ENCODE results near the gene CHADL. TPM values are rescaled to one million over a fixed set of nuclear protein-coding genes. Genes with fewer than 3 reads are reported as not detected.

Gene CHADL
- total and polyA plus RNA-seq, 2 experiments from 2014 or later = 1.6 TPM; not detected in 1

DNA sequence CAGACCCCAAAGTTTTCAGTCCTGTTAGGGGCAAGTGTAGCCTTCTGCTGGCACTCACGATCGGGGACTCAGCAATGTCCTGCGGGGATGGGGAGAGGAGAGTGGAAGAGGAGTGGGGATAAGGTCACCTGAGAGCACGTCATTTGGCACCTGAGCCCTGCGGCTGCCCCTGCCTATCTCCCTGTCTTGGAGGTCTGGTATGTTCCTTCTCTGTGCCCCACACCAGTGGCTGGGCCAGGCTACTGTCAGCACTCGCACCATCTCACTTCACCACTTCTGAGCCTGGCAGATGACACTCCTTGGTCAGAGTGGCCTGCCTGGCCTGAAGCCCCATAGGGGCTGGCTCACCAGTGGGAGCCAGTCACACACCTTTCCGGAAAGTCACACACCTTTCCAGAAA lies 20.1 kb upstream of the CHADL start:
- DNase-seq (ENCODE audit: low spot score) = no peak
- Mint-ChIP-seq H3K27ac (no peak overlapping the region), H3K36me3 (ENCODE audit: low read depth) (peaks cover 95% of the 10 kb centered on the region), H3K27me3 (ENCODE audit: insufficient read depth, low read depth, poor library complexity) (peaks cover 10% of the 10 kb centered on the region), H3K4me3 (no peak overlapping the region), H3K9me3 (no peaks in the 10 kb centered on the region), H3K4me1 (peaks cover 11% of the 10 kb centered on the region)
- H3K4me1 ChIP-seq (ENCODE audit: insufficient read depth) = no peaks in the 10 kb centered on the region
- H3F3A ChIP-seq (replicated peaks; ENCODE audit: low read depth) = peaks cover 11% of the 10 kb centered on the region; the same call in 1 of the 2 replicates
- TF ChIP-seq, protein P1, sequence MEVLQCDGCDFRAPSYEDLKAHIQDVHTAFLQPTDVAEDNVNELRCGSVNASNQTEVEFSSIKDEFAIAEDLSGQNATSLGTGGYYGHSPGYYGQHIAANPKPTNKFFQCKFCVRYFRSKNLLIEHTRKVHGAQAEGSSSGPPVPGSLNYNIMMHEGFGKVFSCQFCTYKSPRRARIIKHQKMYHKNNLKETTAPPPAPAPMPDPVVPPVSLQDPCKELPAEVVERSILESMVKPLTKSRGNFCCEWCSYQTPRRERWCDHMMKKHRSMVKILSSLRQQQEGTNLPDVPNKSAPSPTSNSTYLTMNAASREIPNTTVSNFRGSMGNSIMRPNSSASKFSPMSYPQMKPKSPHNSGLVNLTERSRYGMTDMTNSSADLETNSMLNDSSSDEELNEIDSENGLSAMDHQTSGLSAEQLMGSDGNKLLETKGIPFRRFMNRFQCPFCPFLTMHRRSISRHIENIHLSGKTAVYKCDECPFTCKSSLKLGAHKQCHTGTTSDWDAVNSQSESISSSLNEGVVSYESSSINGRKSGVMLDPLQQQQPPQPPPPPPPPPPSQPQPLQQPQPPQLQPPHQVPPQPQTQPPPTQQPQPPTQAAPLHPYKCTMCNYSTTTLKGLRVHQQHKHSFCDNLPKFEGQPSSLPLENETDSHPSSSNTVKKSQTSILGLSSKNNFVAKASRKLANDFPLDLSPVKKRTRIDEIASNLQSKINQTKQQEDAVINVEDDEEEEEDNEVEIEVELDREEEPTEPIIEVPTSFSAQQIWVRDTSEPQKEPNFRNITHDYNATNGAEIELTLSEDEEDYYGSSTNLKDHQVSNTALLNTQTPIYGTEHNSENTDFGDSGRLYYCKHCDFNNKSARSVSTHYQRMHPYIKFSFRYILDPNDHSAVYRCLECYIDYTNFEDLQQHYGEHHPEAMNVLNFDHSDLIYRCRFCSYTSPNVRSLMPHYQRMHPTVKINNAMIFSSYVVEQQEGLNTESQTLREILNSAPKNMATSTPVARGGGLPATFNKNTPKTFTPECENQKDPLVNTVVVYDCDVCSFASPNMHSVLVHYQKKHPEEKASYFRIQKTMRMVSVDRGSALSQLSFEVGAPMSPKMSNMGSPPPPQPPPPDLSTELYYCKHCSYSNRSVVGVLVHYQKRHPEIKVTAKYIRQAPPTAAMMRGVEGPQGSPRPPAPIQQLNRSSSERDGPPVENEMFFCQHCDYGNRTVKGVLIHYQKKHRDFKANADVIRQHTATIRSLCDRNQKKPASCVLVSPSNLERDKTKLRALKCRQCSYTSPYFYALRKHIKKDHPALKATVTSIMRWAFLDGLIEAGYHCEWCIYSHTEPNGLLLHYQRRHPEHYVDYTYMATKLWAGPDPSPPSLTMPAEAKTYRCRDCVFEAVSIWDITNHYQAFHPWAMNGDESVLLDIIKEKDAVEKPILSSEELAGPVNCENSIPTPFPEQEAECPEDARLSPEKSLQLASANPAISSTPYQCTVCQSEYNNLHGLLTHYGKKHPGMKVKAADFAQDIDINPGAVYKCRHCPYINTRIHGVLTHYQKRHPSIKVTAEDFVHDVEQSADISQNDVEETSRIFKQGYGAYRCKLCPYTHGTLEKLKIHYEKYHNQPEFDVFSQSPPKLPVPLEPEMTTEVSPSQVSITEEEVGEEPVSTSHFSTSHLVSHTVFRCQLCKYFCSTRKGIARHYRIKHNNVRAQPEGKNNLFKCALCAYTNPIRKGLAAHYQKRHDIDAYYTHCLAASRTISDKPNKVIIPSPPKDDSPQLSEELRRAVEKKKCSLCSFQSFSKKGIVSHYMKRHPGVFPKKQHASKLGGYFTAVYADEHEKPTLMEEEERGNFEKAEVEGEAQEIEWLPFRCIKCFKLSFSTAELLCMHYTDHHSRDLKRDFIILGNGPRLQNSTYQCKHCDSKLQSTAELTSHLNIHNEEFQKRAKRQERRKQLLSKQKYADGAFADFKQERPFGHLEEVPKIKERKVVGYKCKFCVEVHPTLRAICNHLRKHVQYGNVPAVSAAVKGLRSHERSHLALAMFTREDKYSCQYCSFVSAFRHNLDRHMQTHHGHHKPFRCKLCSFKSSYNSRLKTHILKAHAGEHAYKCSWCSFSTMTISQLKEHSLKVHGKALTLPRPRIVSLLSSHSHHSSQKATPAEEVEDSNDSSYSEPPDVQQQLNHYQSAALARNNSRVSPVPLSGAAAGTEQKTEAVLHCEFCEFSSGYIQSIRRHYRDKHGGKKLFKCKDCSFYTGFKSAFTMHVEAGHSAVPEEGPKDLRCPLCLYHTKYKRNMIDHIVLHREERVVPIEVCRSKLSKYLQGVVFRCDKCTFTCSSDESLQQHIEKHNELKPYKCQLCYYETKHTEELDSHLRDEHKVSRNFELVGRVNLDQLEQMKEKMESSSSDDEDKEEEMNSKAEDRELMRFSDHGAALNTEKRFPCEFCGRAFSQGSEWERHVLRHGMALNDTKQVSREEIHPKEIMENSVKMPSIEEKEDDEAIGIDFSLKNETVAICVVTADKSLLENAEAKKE (CRISPR knock-in tag; IDR thresholded peaks at IDR 0.05) = no peak
- TF ChIP-seq, protein P2, sequence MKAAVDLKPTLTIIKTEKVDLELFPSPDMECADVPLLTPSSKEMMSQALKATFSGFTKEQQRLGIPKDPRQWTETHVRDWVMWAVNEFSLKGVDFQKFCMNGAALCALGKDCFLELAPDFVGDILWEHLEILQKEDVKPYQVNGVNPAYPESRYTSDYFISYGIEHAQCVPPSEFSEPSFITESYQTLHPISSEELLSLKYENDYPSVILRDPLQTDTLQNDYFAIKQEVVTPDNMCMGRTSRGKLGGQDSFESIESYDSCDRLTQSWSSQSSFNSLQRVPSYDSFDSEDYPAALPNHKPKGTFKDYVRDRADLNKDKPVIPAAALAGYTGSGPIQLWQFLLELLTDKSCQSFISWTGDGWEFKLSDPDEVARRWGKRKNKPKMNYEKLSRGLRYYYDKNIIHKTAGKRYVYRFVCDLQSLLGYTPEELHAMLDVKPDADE (IDR thresholded peaks at IDR 0.05) = no peak
- TF ChIP-seq NANOG (IDR thresholded peaks at IDR 0.05; ENCODE audit: borderline replicate concordance) (no peak), POLR2AphosphoS5 (IDR thresholded peaks at IDR 0.05; ENCODE audit: low read depth) (no peak), EZH2 (IDR thresholded peaks at IDR 0.05; ENCODE audit: low read depth, unreplicated experiment) (no peak), CREB1 (CRISPR knock-in tag; IDR thresholded peaks at IDR 0.05; ENCODE audit: low read depth) (no peak), ZNF331 (CRISPR knock-in tag; IDR thresholded peaks at IDR 0.05; ENCODE audit: low read depth) (no peak), JUNB (IDR thresholded peaks at IDR 0.05; ENCODE audit: unreplicated experiment) (no peak), ZNF114 (CRISPR knock-in tag; IDR thresholded peaks at IDR 0.05) (no peak), STAT1 (IDR thresholded peaks at IDR 0.05; ENCODE audit: unreplicated experiment) (no peak), EZH2phosphoT487 (IDR thresholded peaks at IDR 0.05; ENCODE audit: unreplicated experiment) (no peak)
- TF ChIP-seq, protein P3, sequence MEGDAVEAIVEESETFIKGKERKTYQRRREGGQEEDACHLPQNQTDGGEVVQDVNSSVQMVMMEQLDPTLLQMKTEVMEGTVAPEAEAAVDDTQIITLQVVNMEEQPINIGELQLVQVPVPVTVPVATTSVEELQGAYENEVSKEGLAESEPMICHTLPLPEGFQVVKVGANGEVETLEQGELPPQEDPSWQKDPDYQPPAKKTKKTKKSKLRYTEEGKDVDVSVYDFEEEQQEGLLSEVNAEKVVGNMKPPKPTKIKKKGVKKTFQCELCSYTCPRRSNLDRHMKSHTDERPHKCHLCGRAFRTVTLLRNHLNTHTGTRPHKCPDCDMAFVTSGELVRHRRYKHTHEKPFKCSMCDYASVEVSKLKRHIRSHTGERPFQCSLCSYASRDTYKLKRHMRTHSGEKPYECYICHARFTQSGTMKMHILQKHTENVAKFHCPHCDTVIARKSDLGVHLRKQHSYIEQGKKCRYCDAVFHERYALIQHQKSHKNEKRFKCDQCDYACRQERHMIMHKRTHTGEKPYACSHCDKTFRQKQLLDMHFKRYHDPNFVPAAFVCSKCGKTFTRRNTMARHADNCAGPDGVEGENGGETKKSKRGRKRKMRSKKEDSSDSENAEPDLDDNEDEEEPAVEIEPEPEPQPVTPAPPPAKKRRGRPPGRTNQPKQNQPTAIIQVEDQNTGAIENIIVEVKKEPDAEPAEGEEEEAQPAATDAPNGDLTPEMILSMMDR (conservative IDR thresholded peaks at IDR 0.05; ENCODE audit: low read depth in 2 of 2) = no peak
- TF ChIP-seq, protein P4, sequence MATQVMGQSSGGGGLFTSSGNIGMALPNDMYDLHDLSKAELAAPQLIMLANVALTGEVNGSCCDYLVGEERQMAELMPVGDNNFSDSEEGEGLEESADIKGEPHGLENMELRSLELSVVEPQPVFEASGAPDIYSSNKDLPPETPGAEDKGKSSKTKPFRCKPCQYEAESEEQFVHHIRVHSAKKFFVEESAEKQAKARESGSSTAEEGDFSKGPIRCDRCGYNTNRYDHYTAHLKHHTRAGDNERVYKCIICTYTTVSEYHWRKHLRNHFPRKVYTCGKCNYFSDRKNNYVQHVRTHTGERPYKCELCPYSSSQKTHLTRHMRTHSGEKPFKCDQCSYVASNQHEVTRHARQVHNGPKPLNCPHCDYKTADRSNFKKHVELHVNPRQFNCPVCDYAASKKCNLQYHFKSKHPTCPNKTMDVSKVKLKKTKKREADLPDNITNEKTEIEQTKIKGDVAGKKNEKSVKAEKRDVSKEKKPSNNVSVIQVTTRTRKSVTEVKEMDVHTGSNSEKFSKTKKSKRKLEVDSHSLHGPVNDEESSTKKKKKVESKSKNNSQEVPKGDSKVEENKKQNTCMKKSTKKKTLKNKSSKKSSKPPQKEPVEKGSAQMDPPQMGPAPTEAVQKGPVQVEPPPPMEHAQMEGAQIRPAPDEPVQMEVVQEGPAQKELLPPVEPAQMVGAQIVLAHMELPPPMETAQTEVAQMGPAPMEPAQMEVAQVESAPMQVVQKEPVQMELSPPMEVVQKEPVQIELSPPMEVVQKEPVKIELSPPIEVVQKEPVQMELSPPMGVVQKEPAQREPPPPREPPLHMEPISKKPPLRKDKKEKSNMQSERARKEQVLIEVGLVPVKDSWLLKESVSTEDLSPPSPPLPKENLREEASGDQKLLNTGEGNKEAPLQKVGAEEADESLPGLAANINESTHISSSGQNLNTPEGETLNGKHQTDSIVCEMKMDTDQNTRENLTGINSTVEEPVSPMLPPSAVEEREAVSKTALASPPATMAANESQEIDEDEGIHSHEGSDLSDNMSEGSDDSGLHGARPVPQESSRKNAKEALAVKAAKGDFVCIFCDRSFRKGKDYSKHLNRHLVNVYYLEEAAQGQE (IDR thresholded peaks at IDR 0.05; ENCODE audit: unreplicated experiment) = no peak
- no peak overlapping the region for H3K27ac ChIP-seq (ENCODE audit: low read depth)
- ATAC-seq = no peak
- no peaks in the 10 kb centered on the region for H3K79me2 ChIP-seq (replicated peaks; ENCODE audit: insufficient read depth)
- H3K36me3 ChIP-seq (ENCODE audit: insufficient read depth) = peaks cover 72% of the 10 kb centered on the region
- H3K9me2 ChIP-seq (ENCODE audit: insufficient read depth) = no peaks in the 10 kb centered on the region
- no peak overlapping the region for H2AFZ ChIP-seq
- no peaks in the 10 kb centered on the region for H3K27me3 ChIP-seq (ENCODE audit: insufficient read depth)
- peaks cover 30% of the 10 kb centered on the region for H4K20me1 ChIP-seq (replicated peaks; ENCODE audit: insufficient read depth)
- no peak overlapping the region for H3K4me3 ChIP-seq
- no peak overlapping the region for H3K4me2 ChIP-seq
